GM12801 (cell line): ENCODE data around the gene C5AR2.

Experiments used
- TF ChIP-seq, protein P1 (sequence below): IDR thresholded peaks from one replicate; pipeline ENCODE4 v1.5.1; 2011; ENCODE audit warnings: control low read depth; ENCODE audit not compliant: insufficient read length; ENCODE audit errors: extremely low read depth

C5AR2 gene

DNA sequence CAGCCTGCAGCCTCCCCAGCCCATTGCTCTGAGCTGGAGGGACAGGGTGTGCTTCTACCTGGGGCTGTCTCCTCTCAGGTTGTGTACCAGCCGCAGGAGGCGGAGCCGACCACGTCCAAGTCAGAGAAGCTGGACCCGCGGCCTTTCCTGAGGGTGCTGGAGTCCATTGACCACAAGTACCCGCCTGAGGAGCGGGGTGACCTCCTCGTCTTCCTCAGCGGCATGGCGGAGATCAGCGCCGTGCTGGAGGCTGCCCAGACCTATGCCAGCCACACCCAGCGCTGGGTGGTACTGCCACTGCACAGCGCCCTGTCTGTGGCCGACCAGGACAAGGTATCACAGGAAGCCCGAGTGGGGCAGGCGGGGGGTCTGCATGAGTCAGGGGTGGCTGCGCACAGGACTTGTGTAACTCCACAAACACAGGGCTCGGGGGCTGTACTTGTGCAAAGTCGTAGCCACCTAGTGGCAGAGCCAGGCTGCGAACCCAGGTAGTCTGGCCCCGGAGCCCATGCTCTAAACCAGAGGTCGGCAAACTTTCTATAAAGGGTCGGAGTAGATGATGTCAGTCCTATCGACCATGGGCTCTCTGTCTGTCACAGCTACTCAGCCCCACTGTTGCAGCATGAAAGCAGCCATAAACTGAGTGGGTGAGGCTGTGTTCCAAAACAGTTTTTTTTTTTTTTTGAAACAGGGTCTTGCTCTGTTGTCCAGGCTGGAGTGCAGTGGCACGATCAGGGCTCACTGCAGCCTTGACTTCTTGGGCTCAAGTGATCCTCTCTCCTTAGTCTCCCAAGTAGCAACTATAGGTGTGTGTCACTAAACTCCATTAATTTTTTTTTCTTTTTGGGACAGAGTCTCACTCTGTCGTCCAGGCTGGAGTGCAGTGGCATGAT lies 26.1 kb downstream of the C5AR2 start:
- TF ChIP-seq, protein P1, sequence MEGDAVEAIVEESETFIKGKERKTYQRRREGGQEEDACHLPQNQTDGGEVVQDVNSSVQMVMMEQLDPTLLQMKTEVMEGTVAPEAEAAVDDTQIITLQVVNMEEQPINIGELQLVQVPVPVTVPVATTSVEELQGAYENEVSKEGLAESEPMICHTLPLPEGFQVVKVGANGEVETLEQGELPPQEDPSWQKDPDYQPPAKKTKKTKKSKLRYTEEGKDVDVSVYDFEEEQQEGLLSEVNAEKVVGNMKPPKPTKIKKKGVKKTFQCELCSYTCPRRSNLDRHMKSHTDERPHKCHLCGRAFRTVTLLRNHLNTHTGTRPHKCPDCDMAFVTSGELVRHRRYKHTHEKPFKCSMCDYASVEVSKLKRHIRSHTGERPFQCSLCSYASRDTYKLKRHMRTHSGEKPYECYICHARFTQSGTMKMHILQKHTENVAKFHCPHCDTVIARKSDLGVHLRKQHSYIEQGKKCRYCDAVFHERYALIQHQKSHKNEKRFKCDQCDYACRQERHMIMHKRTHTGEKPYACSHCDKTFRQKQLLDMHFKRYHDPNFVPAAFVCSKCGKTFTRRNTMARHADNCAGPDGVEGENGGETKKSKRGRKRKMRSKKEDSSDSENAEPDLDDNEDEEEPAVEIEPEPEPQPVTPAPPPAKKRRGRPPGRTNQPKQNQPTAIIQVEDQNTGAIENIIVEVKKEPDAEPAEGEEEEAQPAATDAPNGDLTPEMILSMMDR = no peak

DNA sequence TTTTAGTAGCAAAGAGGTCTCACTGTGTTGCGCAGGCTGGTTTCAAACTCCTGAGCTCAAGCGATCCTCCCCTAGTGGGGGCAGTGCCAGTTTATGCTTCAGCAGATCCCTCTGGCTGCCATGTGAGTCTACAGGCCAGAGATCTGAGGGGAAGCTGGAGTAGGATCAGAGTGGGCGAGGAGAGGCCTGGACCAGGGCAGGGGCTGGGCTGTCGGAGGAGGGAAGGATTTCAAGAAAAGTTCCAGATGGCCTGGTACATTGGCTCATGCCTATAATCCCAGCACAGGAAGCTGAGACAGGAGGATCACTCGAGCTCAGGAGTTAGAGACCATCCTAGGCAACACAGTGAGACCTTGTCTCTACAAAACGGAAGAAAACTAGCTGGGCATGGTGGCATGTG lies 27.0 kb downstream of the C5AR2 start:
- TF ChIP-seq, protein P1 = no peak

DNA sequence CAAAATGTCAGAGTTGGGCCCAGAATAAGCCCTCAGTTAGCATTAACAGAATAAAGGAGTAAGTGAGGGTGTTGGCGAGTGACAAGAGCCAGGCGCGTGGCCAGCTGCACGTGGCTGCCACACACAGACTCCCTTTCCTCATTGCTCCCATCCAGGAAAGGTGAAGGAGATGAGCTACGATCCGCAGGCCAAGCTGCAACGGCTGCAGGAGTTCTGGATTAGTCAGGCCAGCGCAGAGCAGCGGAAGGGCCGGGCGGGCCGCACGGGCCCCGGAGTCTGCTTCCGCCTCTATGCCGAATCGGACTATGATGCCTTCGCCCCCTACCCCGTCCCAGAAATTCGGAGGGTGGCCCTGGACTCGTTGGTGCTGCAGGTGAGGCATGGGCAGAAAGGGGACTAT lies 30.3 kb downstream of the C5AR2 start:
- TF ChIP-seq, protein P1 = no peak

DNA sequence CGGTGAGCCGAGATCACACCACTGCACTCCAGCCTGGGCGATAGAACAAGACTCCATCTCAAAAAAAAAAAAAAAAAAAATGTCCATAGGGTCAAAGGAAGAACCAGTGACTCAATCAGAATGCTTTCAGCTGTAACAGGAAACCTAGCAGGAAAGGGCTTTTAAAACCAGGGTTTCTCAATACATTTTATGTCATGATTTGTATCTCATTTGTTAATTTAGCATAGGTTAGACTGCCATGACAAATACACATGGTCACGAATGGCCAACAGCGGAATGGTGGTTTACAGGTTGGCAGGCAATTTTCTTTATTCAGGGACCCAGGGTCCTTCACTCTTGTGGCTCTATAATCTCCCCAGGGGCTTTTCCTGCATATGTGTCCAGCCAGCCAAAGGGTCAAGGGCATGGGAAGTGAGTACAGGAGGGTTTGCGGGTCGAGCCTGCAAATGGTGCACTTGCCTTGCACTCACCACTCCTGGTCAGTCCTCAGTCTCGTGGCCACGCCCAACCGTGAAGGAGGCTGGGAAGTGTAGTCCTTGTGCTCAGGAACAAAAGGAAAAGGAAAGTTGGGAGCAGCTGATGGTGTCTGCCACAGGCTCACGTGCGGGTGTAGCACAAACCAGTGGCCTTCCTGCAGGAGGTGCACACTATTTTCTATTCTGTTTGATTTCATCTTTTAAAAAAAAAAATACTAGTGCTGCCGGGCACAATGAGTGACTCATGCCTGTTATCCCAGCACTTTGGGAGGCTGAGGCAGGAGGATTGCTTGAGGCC lies 32.0 kb downstream of the C5AR2 start:
- TF ChIP-seq, protein P1 = no peak

DNA sequence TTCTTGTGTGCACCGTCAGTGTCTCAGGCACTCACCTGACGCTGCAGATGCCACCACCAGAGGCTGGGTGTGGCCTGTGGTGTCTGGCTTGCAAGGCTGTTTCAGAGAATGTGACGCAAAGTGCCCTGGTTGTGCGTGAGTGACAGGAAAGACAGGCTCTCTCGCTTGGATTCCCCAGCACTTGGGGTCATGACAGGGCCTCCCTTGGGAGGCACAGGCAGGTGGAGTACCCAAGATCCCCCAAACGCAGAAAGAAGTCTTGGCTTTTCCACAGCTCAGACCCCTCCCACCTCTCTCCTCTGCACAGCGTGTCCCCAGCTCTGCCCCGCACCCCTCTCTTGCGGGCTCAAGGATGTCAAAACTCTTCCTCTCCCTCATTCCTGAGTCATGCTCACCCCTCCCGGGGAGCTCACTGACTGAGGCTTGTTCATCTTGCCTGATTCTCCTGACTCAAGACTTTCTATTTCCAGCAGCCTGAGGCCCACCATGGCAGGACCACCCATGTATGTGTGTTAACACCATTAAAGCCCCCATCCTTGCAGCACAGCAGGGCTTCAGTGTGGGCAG lies 38.2 kb downstream of the C5AR2 start:
- TF ChIP-seq, protein P1 = no peak

DNA sequence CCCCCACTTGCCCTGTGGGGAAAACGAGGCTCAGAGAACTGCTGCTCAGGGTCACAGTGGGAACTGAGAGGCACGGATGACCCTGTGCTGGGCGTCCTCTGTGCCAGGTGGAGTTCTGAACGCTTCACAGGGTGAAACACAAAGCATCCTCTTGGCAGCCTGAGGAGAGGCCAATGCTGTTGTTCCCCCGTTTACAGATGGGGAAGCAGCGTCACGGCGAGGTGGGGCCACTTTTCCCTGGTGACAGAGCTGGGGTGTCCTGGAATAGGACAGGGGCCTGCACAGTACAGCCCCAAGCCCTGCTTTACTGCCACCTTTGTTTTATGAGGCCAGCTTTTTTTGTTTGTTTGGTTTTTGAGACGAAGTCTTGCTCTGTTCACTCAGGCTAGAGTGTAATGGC lies 39.3 kb downstream of the C5AR2 start:
- TF ChIP-seq, protein P1 = no peak

DNA sequence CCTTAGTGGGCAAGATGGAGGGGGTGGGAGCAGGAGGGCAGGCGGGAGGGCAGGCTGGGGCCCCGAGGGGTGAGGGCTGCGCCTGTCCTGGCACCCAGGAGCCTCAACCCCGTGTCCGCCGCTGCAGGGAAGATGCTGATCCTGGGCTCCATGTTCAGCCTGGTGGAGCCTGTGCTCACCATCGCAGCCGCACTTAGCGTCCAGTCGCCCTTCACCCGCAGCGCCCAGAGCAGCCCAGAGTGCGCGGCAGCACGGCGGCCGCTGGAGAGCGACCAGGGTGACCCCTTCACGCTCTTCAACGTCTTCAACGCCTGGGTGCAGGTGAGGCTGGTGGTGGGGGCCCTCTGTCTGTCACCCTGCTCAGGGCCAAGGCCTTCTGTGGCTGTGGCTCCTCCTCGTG lies 40.6 kb downstream of the C5AR2 start:
- TF ChIP-seq, protein P1 = no peak
